B cell (primary cell): ENCODE measurements around the gene BCO1.

ENCODE experiments used
- EZH2 ChIP-seq: IDR thresholded peaks from 2 replicates; pipeline ENCODE4 v1.6.1; 2012; ENCODE audit warnings: borderline replicate concordance, low read depth, mild to moderate bottlenecking, moderate library complexity, low read length; ENCODE audit not compliant: insufficient read depth, poor library complexity, severe bottlenecking
- TF ChIP-seq, protein P1 (sequence below): fragments of 200-600 bp; IDR thresholded peaks from one replicate; pipeline ENCODE4 v1.8.0; 2022; ENCODE audit warnings: antibody characterized with exemption, mild to moderate bottlenecking

DNA sequence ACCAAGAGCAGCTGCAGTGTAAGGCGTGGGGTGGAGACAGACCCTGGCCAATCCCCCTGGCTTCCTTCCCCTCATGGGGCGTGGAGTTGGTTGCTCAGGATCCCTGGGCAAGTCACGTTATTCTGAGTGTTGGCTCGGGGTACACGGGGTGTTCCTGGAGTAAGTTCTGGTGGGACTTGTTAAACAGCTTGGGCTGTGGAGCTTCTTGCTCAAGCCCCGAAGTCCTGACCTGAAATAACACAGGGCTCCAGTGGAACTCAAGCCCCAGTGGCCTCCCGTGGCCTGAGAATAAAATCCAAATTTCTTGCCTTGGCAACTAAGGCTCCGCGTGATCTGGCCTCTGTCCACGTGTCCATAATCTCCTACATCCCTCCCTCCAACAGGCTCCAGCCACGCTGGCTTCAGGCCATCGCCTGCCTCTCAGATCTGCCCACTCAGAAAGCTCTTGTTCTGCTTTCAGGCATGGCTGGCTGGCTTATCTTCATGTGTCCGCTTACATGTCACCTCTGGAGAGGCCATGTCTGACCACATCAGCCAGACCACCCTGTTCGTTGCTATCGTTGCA, 49.3 kb upstream of the BCO1 start:
- TF ChIP-seq, protein P1, sequence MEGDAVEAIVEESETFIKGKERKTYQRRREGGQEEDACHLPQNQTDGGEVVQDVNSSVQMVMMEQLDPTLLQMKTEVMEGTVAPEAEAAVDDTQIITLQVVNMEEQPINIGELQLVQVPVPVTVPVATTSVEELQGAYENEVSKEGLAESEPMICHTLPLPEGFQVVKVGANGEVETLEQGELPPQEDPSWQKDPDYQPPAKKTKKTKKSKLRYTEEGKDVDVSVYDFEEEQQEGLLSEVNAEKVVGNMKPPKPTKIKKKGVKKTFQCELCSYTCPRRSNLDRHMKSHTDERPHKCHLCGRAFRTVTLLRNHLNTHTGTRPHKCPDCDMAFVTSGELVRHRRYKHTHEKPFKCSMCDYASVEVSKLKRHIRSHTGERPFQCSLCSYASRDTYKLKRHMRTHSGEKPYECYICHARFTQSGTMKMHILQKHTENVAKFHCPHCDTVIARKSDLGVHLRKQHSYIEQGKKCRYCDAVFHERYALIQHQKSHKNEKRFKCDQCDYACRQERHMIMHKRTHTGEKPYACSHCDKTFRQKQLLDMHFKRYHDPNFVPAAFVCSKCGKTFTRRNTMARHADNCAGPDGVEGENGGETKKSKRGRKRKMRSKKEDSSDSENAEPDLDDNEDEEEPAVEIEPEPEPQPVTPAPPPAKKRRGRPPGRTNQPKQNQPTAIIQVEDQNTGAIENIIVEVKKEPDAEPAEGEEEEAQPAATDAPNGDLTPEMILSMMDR: no peak
- TF ChIP-seq EZH2: no peak
